ENCODE results near the gene AQP2. TPM values are rescaled to one million over a fixed set of nuclear protein-coding genes. Genes with fewer than 3 reads are reported as not detected.

Gene AQP2
- total RNA-seq, 1 donor from 2014 or later: not detected

- Histone ChIP-seq H3K36me3 (ENCODE audit: control insufficient read depth, insufficient read depth, low read length) (no peaks in the 10 kb centered on the region), H3K27me3 (ENCODE audit: control insufficient read depth, insufficient read depth, low read length) (no peaks in the 10 kb centered on the region), H3K4me3 (ENCODE audit: low read depth, low read length) (no peak overlapping the region)
- no peak for DNase-seq (ENCODE audit: low read depth)
- no peak for TF ChIP-seq CTCF (IDR thresholded peaks at IDR 0.05; ENCODE audit: insufficient read depth, low read length, poor library complexity, severe bottlenecking)
Measured at GRCh38 chr12:49944718-49945117, 5.8 kb upstream of the AQP2 start.

DNA sequence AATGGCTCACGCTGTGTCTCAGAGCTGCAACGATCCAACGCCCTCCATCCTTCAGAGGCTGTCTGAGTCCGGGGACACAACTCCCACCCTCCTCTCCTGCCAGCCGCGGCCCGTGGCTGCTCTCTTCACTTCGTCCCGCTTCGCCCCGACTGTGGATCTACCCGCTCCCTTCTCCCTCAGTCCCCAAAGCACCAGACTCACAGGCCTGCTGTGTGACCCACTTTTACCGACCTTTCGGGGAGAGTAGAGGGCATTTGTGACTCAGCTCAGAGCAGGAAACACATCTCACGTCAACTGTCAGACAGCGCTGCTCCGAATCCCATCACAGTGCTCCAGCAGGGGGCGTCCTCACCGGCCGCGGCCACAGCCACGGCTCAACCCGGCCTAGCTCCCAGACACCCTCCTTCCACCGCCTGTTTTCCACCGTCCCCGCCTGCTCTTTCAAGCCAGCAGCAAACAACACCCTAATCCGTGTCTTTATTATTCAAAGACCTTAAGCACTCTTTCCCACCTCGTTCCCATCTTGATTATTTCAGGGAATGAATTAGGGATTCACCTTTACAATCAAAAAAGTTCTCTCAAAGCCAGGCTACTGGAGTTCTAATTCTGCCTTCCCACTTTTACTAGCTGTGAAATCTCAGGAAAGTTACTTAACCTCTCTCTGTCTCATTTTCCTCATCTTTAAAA, 5.0 kb upstream of the AQP2 start:
- H3K4me3 ChIP-seq (ENCODE audit: low read depth, low read length): no peak overlapping the region

GRCh38 chr12:49946086-49946485, 4.5 kb upstream of the AQP2 start:
- H3K36me3 ChIP-seq (ENCODE audit: control insufficient read depth, insufficient read depth, low read length): no peaks in the 10 kb centered on the region
- no peak for DNase-seq (ENCODE audit: low read depth)
- H3K27me3 ChIP-seq (ENCODE audit: control insufficient read depth, insufficient read depth, low read length): no peaks in the 10 kb centered on the region
- no peak overlapping the region for H3K4me3 ChIP-seq (ENCODE audit: low read depth, low read length)
- TF ChIP-seq CTCF (IDR thresholded peaks at IDR 0.05; ENCODE audit: insufficient read depth, low read length, poor library complexity, severe bottlenecking): no peak

More for the DNA sequence above, 5.0 kb upstream of the AQP2 start:
- H3K27me3 ChIP-seq (ENCODE audit: control insufficient read depth, insufficient read depth, low read length): no peaks in the 10 kb centered on the region
- H3K36me3 ChIP-seq (ENCODE audit: control insufficient read depth, insufficient read depth, low read length): no peaks in the 10 kb centered on the region
- peak; percentile 93 for TF ChIP-seq CTCF (IDR thresholded peaks at IDR 0.05; ENCODE audit: insufficient read depth, low read length, poor library complexity, severe bottlenecking)
- DNase-seq (ENCODE audit: low read depth): peak; percentile 28

DNA sequence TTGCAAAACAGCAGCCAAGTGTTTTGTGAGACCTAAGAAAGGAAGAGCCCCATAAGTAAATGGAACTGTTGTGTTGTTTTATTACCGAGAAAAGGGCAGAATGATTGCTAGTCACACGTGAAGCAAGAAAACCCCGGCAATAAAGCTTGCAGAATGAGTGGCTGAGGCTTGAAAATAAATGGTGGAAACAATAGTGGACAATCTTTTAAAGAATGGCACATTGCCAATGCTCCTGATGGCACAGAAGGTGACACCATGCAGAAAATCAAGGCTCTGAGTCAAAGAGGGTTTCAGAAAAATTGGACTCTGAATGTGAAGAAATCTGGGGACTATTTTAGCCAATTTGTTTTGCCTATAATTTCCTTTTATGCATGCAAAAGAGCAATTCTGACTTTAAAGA, 4.0 kb upstream of the AQP2 start:
- Histone ChIP-seq H3K36me3 (ENCODE audit: control insufficient read depth, insufficient read depth, low read length) (no peaks in the 10 kb centered on the region), H3K27me3 (ENCODE audit: control insufficient read depth, insufficient read depth, low read length) (no peaks in the 10 kb centered on the region), H3K4me3 (ENCODE audit: low read depth, low read length) (no peak overlapping the region)
- no peak for TF ChIP-seq CTCF (IDR thresholded peaks at IDR 0.05; ENCODE audit: insufficient read depth, low read length, poor library complexity, severe bottlenecking)
- DNase-seq (ENCODE audit: low read depth): no peak

GRCh38 chr12:49947593-49948226, 2.8 kb upstream of the AQP2 start:
- Histone ChIP-seq H3K36me3 (ENCODE audit: control insufficient read depth, insufficient read depth, low read length) (no peaks in the 10 kb centered on the region), H3K4me3 (ENCODE audit: low read depth, low read length) (no peak overlapping the region), H3K27me3 (ENCODE audit: control insufficient read depth, insufficient read depth, low read length) (no peaks in the 10 kb centered on the region)
- DNase-seq (ENCODE audit: low read depth): no peak
- TF ChIP-seq CTCF (IDR thresholded peaks at IDR 0.05; ENCODE audit: insufficient read depth, low read length, poor library complexity, severe bottlenecking): no peak
